ENCODE data around the gene TDRD12. TPM values are rescaled to one million over a fixed set of nuclear protein-coding genes. Genes with fewer than 3 reads are reported as not detected.
"Not testable (repeated sequence)": the region's sequence is repeated elsewhere in the genome, so short reads cannot be mapped to it uniquely, and the experiment has no call there.

The TDRD12 gene
- total RNA-seq, 1 donor = 0.42 TPM

DNA sequence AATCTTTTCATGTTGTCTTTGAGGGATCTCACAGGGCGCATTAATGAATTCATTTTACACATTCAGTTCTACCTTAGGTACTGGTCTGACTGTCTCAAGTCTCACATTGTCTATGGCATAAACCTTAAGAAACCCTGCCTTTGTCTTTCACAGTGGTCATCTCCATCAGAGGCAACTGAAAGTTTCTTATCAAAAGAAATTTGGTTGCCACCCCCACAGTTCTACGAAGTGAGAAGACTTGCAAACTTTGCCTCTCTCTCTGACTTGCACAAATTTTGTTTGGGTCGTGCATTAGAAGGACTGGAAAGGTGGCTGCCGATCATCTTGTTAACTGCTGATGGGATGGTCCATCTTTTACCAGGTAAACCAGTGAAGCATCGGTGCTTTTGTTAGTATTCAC, 10.5 kb upstream of the TDRD12 start:
- Histone ChIP-seq H3K4me3 (ENCODE audit: low read length) (no peak overlapping the region), H3K27me3 (ENCODE audit: insufficient read depth, low read length) (no peaks in the 10 kb centered on the region), H3K4me1 (ENCODE audit: insufficient read depth, low read length) (no peaks in the 10 kb centered on the region)

DNA sequence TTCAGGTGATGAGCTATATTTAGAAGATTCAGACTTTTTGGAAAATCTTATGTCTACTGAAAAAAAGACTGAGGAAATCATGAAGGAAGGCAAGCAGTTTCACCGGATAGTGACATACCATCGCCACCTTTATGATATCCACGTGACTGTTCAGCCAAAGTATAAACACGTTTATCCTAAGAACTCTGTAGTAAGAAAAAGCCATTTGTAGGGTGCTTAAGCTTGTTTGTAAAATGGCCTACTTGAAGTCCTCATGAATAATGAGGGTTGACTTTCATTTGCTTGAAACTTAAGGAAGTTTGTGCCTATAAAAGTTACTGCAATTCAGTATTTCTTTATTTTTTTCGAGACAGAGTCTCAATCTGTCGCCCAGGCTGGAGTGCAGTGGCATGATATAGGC, 7.8 kb upstream of the TDRD12 start:
- H3K4me3 ChIP-seq (ENCODE audit: low read length) = no peak overlapping the region

More for the DNA sequence above, 10.5 kb upstream of the TDRD12 start:
- H3K9me3 ChIP-seq (ENCODE audit: low read depth, low read length) = peaks cover 3% of the 10 kb centered on the region

DNA sequence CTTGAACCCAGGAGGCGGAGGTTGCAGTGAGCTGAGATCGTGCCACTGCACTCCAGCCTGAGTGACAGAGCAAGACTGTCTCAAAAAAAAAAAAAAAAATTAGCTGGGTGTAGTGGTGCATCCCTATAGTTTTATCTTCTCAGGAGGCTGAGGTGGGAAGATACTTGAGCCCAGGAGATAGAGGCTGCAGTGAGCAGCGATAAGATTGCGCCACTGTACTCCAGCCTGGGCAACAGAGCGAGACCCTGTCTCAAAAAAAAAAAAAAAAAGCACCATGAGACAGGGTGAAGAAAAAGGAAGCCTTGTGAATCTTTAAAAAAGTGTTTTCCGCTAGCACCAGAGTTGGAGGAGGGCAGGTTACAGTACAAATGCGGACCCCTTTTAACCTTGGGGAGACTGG, 3.4 kb upstream of the TDRD12 start:
- not testable (repeated sequence) for H3K9me3 ChIP-seq (ENCODE audit: low read depth, low read length); H3K4me1 ChIP-seq (ENCODE audit: insufficient read depth, low read length); H3K27me3 ChIP-seq (ENCODE audit: insufficient read depth, low read length); H3K4me3 ChIP-seq (ENCODE audit: low read length)

More for the DNA sequence above, 7.8 kb upstream of the TDRD12 start:
- no peaks in the 10 kb centered on the region for H3K4me1 ChIP-seq (ENCODE audit: insufficient read depth, low read length)
- H3K9me3 ChIP-seq (ENCODE audit: low read depth, low read length) = no peaks in the 10 kb centered on the region
- H3K27me3 ChIP-seq (ENCODE audit: insufficient read depth, low read length) = no peaks in the 10 kb centered on the region

DNA sequence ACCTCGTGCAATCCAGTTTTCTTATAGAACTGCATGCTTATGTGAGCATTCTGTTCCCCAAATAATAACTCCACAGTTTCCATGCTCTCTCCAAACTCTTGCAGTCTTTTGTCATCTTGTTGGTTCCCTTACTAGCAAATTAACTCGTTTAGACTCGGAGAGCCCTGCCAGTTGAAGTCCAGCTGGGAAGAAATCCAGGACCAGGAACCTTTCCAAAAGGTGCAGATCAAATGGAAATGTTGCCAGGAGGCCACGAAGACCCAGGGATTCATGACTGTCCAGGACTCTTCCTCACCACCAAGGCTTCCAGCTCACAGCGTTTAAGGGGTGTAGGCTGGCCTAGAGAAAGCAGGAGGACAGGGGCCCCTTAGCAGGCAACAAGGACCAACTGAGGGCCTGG, 2.1 kb upstream of the TDRD12 start:
- Histone ChIP-seq H3K4me1 (ENCODE audit: insufficient read depth, low read length) (no peaks in the 10 kb centered on the region), H3K4me3 (ENCODE audit: low read length) (no peak overlapping the region), H3K9me3 (ENCODE audit: low read depth, low read length) (no peaks in the 10 kb centered on the region), H3K27me3 (ENCODE audit: insufficient read depth, low read length) (no peaks in the 10 kb centered on the region)

DNA sequence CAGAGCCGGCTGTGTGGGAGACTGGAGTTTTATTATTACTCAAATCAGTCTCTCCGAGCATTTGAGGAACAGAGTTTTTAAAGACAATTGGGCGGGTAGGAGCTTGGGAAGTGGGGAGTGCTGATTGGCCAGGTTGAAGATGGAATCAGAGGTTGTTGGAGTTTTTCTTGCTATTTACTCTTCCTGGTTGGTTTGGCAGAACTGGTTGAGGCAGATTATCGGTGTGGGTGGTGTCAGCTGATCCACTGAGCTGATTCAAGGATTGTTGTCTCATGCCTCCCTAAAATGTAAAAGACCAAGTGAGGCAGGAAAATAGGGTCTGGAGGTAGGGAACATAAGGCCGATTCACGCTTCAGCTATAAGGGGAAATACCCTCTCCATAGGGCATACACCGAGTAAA, 1.3 kb upstream of the TDRD12 start:
- H3K27me3 ChIP-seq (ENCODE audit: insufficient read depth, low read length) = no peaks in the 10 kb centered on the region
- H3K9me3 ChIP-seq (ENCODE audit: low read depth, low read length) = no peaks in the 10 kb centered on the region
- H3K4me3 ChIP-seq (ENCODE audit: low read length) = no peak overlapping the region
- no peaks in the 10 kb centered on the region for H3K4me1 ChIP-seq (ENCODE audit: insufficient read depth, low read length)

DNA sequence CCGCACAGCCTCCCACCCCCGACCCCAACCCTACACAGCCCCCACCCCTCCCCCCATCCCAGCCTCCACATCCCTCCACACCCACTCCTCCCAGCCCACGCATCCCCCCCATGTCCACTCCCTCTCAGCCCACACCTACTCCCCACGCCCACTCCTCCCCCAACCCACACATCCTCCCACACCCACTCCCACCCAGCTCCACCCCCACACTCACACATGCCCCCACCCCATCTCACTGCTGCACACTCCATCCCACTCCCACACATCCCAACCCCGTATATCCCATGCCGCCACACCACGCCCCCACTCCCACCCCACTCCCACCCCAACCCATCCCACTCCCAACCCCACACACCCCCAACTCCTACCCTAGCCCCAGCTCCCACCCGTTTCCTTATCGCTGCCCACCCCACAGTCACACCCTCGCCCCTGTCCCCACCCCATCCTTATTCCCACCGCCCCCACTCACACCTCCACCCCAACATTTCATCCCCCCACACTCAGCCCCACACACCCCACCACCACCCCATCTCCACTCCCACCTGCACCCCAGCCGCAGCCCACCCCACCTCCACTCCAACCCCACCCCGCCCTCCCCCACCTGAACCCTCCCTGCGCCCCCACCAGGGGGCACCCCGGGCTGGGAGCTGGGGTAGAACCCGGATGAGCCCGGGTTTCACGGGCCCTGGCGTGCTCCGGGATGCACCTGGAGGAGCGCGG, 809 bp downstream of the TDRD12 start:
- no peak overlapping the region for H3K4me3 ChIP-seq (ENCODE audit: low read length)
- no peaks in the 10 kb centered on the region for H3K4me1 ChIP-seq (ENCODE audit: insufficient read depth, low read length)
- H3K9me3 ChIP-seq (ENCODE audit: low read depth, low read length) = no peaks in the 10 kb centered on the region
- no peaks in the 10 kb centered on the region for H3K27me3 ChIP-seq (ENCODE audit: insufficient read depth, low read length)

DNA sequence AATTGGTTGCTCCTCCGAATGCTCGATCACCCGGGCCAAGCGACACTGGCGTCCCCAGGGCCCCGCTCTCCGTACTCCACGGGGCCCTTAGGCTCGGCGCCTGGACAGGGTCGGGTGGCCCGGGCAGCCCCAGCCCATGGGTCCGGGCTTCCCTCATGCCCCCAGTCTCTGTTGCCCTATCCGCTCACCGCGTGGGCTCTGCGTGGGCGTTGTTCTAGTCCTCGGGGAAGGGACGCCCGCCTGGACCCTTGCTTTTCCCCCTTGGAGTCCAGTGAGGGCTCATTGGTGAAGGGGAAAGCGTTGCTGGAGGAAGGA, 1.3 kb downstream of the TDRD12 start:
- H3K4me1 ChIP-seq (ENCODE audit: insufficient read depth, low read length) = no peaks in the 10 kb centered on the region
- no peak overlapping the region for H3K4me3 ChIP-seq (ENCODE audit: low read length)
- no peaks in the 10 kb centered on the region for H3K9me3 ChIP-seq (ENCODE audit: low read depth, low read length)
- H3K27me3 ChIP-seq (ENCODE audit: insufficient read depth, low read length) = no peaks in the 10 kb centered on the region

DNA sequence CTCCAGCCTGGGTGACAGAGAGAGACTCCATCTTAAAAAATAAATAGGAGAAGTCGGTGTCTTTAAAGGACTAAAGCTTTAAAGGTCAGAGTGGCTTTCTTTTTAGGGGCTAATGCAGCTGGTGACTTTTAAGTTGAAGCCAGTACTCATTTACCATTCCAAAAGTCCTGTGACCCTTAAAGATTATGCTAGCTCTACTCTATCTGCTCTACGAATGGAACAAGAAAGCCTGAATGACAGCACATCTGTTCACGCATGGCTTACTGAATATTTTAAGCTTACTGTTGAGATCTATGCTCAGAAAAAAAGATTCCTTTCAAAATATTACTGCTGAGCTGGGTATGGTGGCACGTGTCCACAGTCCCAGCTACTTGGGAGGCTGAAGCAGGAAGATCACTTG, 16.4 kb downstream of the TDRD12 start:
- Histone ChIP-seq H3K27me3 (ENCODE audit: insufficient read depth, low read length) (no peaks in the 10 kb centered on the region), H3K4me3 (ENCODE audit: low read length) (no peak overlapping the region), H3K4me1 (ENCODE audit: insufficient read depth, low read length) (no peaks in the 10 kb centered on the region)

DNA sequence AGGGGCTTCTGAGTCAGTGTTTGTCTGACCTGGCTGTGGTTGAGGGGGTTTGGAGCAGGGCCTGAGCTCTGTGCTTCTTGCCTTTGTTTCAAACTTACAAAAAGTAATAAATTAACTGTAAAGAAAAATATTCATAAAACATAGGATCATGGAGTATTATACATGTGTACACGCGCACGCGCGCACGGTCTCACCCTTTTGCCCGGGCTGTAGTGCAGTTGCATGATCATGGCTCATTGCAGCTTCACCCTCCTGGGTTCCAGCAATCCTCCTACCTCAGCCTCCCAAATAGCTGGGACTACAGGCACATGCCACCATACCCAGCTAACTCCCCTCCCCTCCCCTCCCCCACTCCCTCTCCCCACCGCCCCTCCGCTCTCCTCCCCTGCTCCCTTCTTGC, 23.5 kb downstream of the TDRD12 start:
- H3K4me3 ChIP-seq (ENCODE audit: low read length) = no peak overlapping the region
- no peaks in the 10 kb centered on the region for H3K27me3 ChIP-seq (ENCODE audit: insufficient read depth, low read length)
- peaks cover 7% of the 10 kb centered on the region for H3K4me1 ChIP-seq (ENCODE audit: insufficient read depth, low read length)
- H3K9me3 ChIP-seq (ENCODE audit: low read depth, low read length) = no peaks in the 10 kb centered on the region

More for the DNA sequence above, 16.4 kb downstream of the TDRD12 start:
- H3K9me3 ChIP-seq (ENCODE audit: low read depth, low read length) = no peaks in the 10 kb centered on the region

DNA sequence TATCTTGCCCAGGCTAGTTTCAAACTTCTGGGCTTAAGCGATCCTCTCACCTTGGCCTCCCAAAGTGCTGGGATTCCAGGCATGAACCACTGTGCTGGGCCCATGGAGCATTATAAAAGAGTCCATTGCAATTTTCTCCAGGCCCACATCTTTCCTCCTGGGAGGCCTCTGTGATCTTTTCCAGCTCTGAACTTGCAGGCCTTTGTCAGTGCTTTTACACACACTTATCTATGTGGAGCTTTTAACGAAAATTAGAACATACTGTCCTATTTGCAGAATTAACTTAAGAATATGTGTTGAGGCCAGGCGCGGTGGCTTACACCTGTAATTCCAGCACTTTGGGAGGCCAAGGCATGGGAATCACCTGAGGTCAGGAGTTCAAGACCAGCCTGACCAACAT, 23.9 kb downstream of the TDRD12 start:
- Histone ChIP-seq H3K4me3 (ENCODE audit: low read length) (no peak overlapping the region), H3K4me1 (ENCODE audit: insufficient read depth, low read length) (peaks cover 7% of the 10 kb centered on the region), H3K9me3 (ENCODE audit: low read depth, low read length) (no peaks in the 10 kb centered on the region), H3K27me3 (ENCODE audit: insufficient read depth, low read length) (no peaks in the 10 kb centered on the region)

DNA sequence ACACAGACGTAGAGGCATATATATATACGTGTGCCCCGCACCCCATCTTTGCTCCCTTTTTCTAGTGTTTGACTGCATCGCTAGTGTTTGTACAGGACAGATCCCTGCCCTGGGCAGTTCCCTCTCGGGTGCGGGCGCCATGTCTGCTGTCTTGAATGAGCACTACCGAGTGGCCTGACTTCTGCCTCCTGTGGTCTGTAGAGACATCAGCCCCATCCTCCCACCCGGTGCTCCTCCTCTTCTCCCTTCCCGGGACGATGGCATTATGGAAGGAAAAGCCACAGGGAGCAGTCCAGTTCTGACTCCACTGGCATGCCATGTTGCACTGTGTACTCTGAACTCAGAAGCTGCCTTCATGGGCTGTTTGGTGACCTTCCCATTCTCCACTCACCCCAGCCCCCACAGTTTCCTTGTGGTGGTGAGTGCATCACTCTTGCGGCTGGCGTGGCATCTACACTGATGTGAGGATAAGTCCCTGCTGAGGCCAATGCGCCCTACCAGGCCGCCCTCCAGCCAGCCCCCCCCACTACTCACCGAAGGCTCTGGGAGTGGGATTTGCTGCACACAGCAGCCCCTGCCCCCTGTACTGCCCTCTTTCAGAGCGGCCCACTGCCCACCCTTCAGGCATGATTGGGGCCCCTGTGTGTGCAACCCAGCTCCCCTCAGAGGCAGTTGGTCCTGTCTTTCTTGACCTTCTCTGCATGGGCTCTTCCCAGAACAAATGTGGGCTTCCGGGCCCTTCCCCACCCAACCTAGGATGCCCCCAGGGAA, 25.2 kb downstream of the TDRD12 start:
- no peaks in the 10 kb centered on the region for H3K27me3 ChIP-seq (ENCODE audit: insufficient read depth, low read length)
- no peaks in the 10 kb centered on the region for H3K9me3 ChIP-seq (ENCODE audit: low read depth, low read length)
- H3K4me3 ChIP-seq (ENCODE audit: low read length) = no peak overlapping the region
- H3K4me1 ChIP-seq (ENCODE audit: insufficient read depth, low read length) = peaks cover 7% of the 10 kb centered on the region

DNA sequence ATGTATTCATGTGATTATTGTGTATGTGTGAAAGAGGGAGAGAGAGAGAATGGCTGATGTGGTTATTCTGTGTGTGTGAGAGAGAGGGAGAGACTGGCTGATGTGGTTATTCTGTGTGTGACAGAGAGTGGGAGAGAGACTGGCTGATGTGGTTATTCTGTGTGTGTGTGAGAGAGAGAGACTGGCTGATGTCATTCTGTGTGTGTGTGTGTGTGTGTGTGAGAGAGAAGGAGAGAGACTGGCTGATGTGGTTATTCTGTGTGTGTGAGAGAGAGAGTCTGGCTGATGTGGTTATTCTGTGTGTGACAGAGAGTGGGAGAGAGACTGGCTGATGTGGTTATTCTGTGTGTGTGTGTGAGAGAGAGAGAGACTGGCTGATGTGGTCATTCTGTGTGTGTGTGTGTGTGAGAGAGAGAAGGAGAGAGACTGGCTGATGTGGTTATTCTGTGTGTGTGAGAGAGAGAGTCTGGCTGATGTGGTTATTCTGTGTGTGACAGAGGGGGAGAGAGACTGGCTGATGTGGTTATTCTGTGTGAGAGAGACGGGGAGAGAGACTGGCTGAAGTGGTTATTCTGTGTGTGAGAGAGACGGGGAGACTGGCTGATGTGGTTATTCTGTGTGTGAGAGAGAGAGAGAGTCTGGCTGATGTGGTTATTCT, 26.2 kb downstream of the TDRD12 start:
- not testable (repeated sequence) for H3K27me3 ChIP-seq (ENCODE audit: insufficient read depth, low read length); H3K4me3 ChIP-seq (ENCODE audit: low read length); H3K9me3 ChIP-seq (ENCODE audit: low read depth, low read length); H3K4me1 ChIP-seq (ENCODE audit: insufficient read depth, low read length)

DNA sequence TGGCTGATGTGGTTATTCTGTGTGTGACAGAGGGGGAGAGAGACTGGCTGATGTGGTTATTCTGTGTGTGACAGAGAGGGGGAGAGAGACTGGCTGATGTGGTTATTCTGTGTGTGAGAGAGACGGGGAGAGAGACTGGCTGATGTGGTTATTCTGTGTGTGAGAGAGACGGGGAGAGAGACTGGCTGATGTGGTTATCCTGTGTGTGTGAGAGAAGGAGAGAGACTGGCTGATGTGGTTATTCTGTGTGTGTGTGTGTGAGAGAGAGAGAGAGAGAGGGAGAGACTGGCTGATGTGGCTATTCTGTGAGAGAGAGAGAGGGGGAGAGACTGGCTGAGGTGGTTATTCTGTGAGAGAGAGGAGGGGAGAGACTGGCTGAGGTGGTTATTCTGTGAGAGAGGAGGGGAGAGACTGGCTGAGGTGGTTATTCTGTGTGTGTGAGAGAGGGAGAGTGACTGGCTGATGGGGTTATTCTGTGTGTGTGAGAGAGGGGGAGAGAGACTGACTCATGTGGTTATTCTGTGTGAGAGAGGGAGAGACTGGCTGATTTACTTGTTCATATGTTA, 27.1 kb downstream of the TDRD12 start:
- H3K9me3 ChIP-seq (ENCODE audit: low read depth, low read length); H3K4me1 ChIP-seq (ENCODE audit: insufficient read depth, low read length); H3K4me3 ChIP-seq (ENCODE audit: low read length); H3K27me3 ChIP-seq (ENCODE audit: insufficient read depth, low read length): not testable (repeated sequence)

DNA sequence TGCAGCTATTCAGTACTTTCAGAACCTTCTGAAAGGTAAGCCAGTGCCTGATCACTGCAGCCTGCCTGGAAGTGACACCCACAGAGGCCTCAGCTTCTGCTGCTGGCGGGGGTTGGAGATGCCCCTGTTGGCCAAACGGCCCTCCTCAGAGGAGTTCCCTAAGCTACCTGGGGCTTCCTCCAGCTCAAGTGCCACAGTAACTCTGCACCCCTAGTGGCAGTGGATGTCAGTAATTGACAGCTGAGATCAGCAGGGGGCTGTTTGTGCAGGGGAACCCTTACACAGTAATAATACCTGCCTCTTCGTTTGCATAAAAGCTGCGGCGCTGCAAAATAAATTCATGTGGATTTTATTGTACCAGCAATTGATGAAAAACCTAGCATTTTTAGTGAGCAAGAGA, 28.9 kb downstream of the TDRD12 start:
- Histone ChIP-seq H3K9me3 (ENCODE audit: low read depth, low read length) (no peaks in the 10 kb centered on the region), H3K27me3 (ENCODE audit: insufficient read depth, low read length) (no peaks in the 10 kb centered on the region), H3K4me3 (ENCODE audit: low read length) (no peak overlapping the region), H3K4me1 (ENCODE audit: insufficient read depth, low read length) (peaks cover 7% of the 10 kb centered on the region)

DNA sequence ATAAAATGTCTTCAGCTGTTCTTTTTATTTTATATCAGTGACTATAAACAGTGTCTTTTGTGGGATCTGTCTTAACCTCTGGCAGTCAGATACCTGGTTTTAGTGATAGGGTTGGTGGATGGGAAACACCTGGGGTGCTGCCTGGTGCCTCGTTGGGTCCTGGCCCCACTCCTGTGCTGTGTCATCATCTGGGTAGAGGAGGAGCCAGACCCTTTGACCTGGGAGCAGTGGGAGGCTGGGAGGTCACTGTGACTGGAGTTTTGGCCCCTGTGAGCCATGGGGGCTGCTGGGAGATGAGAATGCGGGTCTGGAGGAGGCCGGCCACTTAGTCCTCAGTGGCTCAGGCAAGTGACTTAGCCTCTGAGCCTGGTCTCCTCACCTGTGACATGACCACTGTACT, 29.4 kb downstream of the TDRD12 start:
- H3K4me3 ChIP-seq (ENCODE audit: low read length) = no peak overlapping the region
- H3K4me1 ChIP-seq (ENCODE audit: insufficient read depth, low read length) = peaks cover 7% of the 10 kb centered on the region
- H3K27me3 ChIP-seq (ENCODE audit: insufficient read depth, low read length) = peaks cover 3% of the 10 kb centered on the region
- no peaks in the 10 kb centered on the region for H3K9me3 ChIP-seq (ENCODE audit: low read depth, low read length)

Measured in mononuclear cell (primary cell).